Astrocyte (in vitro differentiated cells and primary cell): ENCODE measurements around the gene LFNG. TPM values are rescaled to one million over a fixed set of nuclear protein-coding genes. Genes with fewer than 3 reads are reported as not detected.

Experiments used
- DNase-seq: peaks from one replicate; pipeline ENCODE4 v3.0.0-alpha.2; 2010; ENCODE audit warnings: low read depth
- FAIRE-seq: peaks from 2 replicates; lab custom pipeline; 2011; peaks lifted over from hg19 to GRCh38; lab: Jason Lieb, UNC
- H2AFZ ChIP-seq: 2 replicates; pipeline ENCODE4 v1.6.0; 2012; ENCODE audit warnings: low read depth, low read length, inconsistent platforms
- H3K27ac ChIP-seq: 2 replicates; pipeline ENCODE4 v1.5.1; 2011; ENCODE audit warnings: low read depth, low read length, inconsistent platforms
- H3K27me3 ChIP-seq: 2 replicates; pipeline ENCODE4 v1.6.0; 2011; ENCODE audit warnings: low read length, inconsistent platforms; ENCODE audit not compliant: insufficient read depth
- H3K36me3 ChIP-seq: 2 replicates; pipeline ENCODE4 v1.5.1; 2011; ENCODE audit warnings: low read length, inconsistent platforms; ENCODE audit not compliant: insufficient read depth
- H3K4me1 ChIP-seq: 2 replicates; pipeline ENCODE4 v1.5.1; 2011; ENCODE audit warnings: low read length, inconsistent platforms; ENCODE audit not compliant: insufficient read depth
- H3K4me2 ChIP-seq: 2 replicates; pipeline ENCODE4 v1.6.0; 2012; ENCODE audit warnings: low read length, inconsistent platforms
- H3K4me3 ChIP-seq: 2 replicates; pipeline ENCODE4 v1.5.1; 2011; ENCODE audit warnings: low read depth, mild to moderate bottlenecking, low read length, inconsistent platforms; ENCODE audit not compliant: insufficient read depth
- H3K79me2 ChIP-seq: 2 replicates; pipeline ENCODE4 v1.6.0; 2012; ENCODE audit warnings: mild to moderate bottlenecking, low read length, inconsistent platforms; ENCODE audit not compliant: insufficient read depth
- H3K9ac ChIP-seq: 2 replicates; pipeline ENCODE4 v1.6.0; 2012; ENCODE audit warnings: mild to moderate bottlenecking, low read length, inconsistent platforms
- H3K9me3 ChIP-seq: 2 replicates; pipeline ENCODE4 v1.5.1; 2012; ENCODE audit warnings: low read depth, mild to moderate bottlenecking, low read length, inconsistent platforms; ENCODE audit not compliant: insufficient read depth
- H4K20me1 ChIP-seq: 2 replicates; pipeline ENCODE4 v1.6.0; 2012; ENCODE audit warnings: low read length, inconsistent platforms; ENCODE audit not compliant: insufficient read depth
- H3K27ac Mint-ChIP-seq: one replicate; pipeline ENCODE4 v1.8.0; 2021; ENCODE audit warnings: mild to moderate bottlenecking, mixed read lengths; ENCODE audit not compliant: unreplicated experiment
- H3K27me3 Mint-ChIP-seq: one replicate; pipeline ENCODE4 v1.8.0; 2021; ENCODE audit warnings: low read depth, mixed read lengths; ENCODE audit not compliant: unreplicated experiment
- H3K36me3 Mint-ChIP-seq: one replicate; pipeline ENCODE4 v1.8.0; 2021; ENCODE audit warnings: low read depth, mixed read lengths; ENCODE audit not compliant: unreplicated experiment
- H3K4me1 Mint-ChIP-seq: one replicate; pipeline ENCODE4 v1.8.0; 2021; ENCODE audit warnings: low read depth, mixed read lengths; ENCODE audit not compliant: unreplicated experiment
- H3K4me3 Mint-ChIP-seq: one replicate; pipeline ENCODE4 v1.8.0; 2021; ENCODE audit warnings: mild to moderate bottlenecking, moderate library complexity, mixed read lengths; ENCODE audit not compliant: unreplicated experiment
- H3K9me3 Mint-ChIP-seq: one replicate; pipeline ENCODE4 v1.8.0; 2021; ENCODE audit warnings: mild to moderate bottlenecking, mixed read lengths; ENCODE audit not compliant: unreplicated experiment
- EZH2 ChIP-seq: IDR thresholded peaks from 2 replicates; pipeline ENCODE4 v1.6.1; 2012; ENCODE audit warnings: mild to moderate bottlenecking, low read length, inconsistent platforms; ENCODE audit not compliant: insufficient read depth
- total RNA-seq: library from RNA; stranded (reverse); gene quantifications from 2 replicates; pipeline ENCODE4 v1.2.1, GENCODE V29; 2021
- TF ChIP-seq, protein P1 (sequence below): IDR thresholded peaks from 2 replicates; pipeline ENCODE4 v1.5.1; 2011; ENCODE audit warnings: low read depth, mild to moderate bottlenecking, inconsistent platforms, low read length, moderate library complexity; ENCODE audit not compliant: insufficient read depth

LFNG gene
- total RNA-seq, 1 donor from 2014 or later, result 58.6 TPM

DNA sequence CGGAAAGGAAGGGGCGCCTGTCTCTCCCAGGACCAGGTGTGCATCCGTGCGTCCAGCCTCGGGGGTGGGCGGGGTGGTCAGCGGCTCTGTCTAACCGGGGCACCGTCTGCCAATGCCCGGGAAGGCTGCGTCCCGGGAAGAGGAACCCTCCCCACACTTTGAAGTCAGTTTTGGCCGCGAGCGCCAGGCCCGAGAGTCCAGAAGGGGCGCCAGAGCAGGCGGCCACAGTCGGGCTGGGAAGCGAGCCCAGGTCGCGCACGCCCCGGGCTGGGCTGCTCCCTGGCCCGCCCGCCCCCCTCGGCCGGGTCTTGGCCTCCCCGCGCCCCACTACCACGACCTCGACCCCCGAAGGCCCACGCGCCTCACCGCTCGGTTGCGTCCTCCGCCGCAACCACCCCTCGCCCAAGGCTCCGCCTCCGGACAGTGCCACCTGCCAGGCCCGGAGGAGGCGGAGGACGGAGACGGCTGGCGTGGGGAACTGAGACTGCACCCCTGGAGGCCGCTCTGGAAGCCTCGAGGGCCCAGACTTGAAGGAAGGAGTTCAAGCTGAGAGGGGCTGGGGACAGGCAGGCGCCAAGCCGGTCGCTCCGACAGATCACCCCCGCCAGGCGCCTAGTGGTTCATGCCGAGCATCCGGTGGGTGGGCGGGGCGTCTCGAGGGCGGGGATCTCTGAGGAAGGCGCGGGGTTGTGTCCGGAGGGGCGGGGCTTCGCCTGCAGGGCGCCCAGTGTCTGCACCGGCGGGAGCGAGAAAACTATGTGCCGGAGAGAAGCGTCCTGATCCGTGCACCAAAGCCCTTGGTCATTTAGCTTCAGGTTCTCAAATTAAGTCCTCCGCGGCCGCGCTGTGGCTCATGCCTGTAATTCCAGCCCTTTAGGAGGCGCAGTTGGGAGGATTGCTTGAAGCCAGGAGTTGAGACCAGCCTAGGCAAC lies 35.8 kb downstream of the LFNG start, which contains the start of gene BRAT1:
Gene BRAT1 (minus strand): TSS at position 404 of the 932 bp plus-strand sequence. CDS start 1,093 bp downstream, outside the sequence.
- H2AFZ ChIP-seq, result peak within 1 kb of the TSS; percentile 100
- Mint-ChIP-seq H3K27ac (peak within 1 kb of the TSS; percentile 94), H3K4me3 (peak within 1 kb of the TSS; percentile 84), H3K36me3 (peaks cover 1% of the 10 kb centered on the region), H3K27me3 (no peaks in the 10 kb centered on the region), H3K9me3 (no peaks in the 10 kb centered on the region), H3K4me1 (peaks cover 3% of the 10 kb centered on the region)
- peak within 1 kb of the TSS; percentile 98 for H3K9ac ChIP-seq
- DNase-seq, result peak; percentile 82
- H3K27me3 ChIP-seq, result no peaks in the 10 kb centered on the region
- peak within 1 kb of the TSS; percentile 100 for H3K27ac ChIP-seq
- peaks cover 26% of the 10 kb centered on the region for H3K79me2 ChIP-seq
- FAIRE-seq, result no peak
- peak within 1 kb of the TSS; percentile 91 for H3K4me2 ChIP-seq
- TF ChIP-seq, protein P1, sequence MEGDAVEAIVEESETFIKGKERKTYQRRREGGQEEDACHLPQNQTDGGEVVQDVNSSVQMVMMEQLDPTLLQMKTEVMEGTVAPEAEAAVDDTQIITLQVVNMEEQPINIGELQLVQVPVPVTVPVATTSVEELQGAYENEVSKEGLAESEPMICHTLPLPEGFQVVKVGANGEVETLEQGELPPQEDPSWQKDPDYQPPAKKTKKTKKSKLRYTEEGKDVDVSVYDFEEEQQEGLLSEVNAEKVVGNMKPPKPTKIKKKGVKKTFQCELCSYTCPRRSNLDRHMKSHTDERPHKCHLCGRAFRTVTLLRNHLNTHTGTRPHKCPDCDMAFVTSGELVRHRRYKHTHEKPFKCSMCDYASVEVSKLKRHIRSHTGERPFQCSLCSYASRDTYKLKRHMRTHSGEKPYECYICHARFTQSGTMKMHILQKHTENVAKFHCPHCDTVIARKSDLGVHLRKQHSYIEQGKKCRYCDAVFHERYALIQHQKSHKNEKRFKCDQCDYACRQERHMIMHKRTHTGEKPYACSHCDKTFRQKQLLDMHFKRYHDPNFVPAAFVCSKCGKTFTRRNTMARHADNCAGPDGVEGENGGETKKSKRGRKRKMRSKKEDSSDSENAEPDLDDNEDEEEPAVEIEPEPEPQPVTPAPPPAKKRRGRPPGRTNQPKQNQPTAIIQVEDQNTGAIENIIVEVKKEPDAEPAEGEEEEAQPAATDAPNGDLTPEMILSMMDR, result peak; percentile 12
- no peak for TF ChIP-seq EZH2
- no peaks in the 10 kb centered on the region for H3K9me3 ChIP-seq
- peak within 1 kb of the TSS; percentile 78 for H3K4me3 ChIP-seq
- peaks cover 15% of the 10 kb centered on the region for H4K20me1 ChIP-seq
- H3K4me1 ChIP-seq, result peaks cover 15% of the 10 kb centered on the region
- no peaks in the 10 kb centered on the region for H3K36me3 ChIP-seq

DNA sequence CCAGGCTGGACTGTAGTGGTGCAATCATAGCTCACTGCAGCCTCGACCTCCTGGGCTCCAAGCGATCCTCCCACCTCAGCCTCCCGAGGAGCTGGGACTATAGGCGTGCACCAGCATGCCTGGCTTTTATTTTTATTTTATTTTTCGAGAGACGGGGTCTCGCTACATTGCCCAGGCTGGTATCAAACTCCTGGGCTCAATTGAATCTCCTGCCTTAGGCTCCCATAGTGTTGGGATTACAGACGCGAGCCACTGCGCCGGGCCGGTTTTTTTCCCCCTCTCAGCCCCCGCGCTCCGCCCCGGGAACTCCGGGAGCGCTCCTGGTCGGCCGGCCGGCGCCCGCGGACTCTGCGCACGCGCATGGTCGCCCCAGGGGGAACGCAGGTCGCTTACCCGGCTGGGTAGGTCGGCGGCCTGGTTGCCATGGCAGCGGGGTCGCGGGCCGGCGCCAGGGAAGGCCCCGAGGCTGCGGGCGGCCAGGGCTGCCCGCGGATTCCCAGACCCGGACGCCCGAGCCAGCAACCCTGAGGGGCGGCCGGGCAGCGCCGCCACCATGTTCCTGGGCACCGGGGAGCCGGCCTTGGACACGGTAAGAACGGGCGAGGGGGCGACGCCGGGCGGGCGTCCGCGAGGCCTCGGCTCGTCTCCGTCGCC lies 39.2 kb downstream of the LFNG start, which contains the start of gene IQCE:
Gene IQCE (plus strand): TSS at position 351 of the 654 bp plus-strand sequence. CDS start 203 bp downstream, at position 554.
- Mint-ChIP-seq H3K27me3 (no peaks in the 10 kb centered on the region), H3K4me1 (peaks cover 2% of the 10 kb centered on the region), H3K4me3 (peak within 1 kb of the TSS; percentile 79), H3K36me3 (no peaks in the 10 kb centered on the region), H3K27ac (no peak within 1 kb of the TSS), H3K9me3 (no peaks in the 10 kb centered on the region)
- TF ChIP-seq EZH2, result no peak
- TF ChIP-seq, protein P1, result no peak
- Histone ChIP-seq H4K20me1 (peaks cover 11% of the 10 kb centered on the region), H3K9me3 (no peaks in the 10 kb centered on the region), H3K79me2 (peaks cover 26% of the 10 kb centered on the region), H3K4me2 (peak within 1 kb of the TSS; percentile 86), H3K27ac (no peak within 1 kb of the TSS), H3K9ac (peak within 1 kb of the TSS; percentile 77), H2AFZ (peak within 1 kb of the TSS; percentile 85), H3K36me3 (no peaks in the 10 kb centered on the region), H3K27me3 (no peaks in the 10 kb centered on the region), H3K4me1 (peaks cover 15% of the 10 kb centered on the region), H3K4me3 (peak within 1 kb of the TSS; percentile 70)
- DNase-seq (peak; percentile 74), FAIRE-seq (no peak)
